Nephron progenitor cell (in vitro differentiated cells): ENCODE data around the gene FSTL4.

Experiments used
- DNase-seq: peaks from one replicate; pipeline ENCODE4 v3.0.0; 2021
- H3K27ac Mint-ChIP-seq: 2 replicates; pipeline ENCODE4 v1.8.0; 2021; ENCODE audit warnings: mild to moderate bottlenecking, moderate library complexity, mixed read lengths
- H3K27me3 Mint-ChIP-seq: 2 replicates; pipeline ENCODE4 v1.8.0; 2021; ENCODE audit warnings: mild to moderate bottlenecking, low read depth, mixed read lengths; ENCODE audit not compliant: poor library complexity
- H3K36me3 Mint-ChIP-seq: 2 replicates; pipeline ENCODE4 v1.8.0; 2021; ENCODE audit warnings: low read depth, mixed read lengths
- H3K4me1 Mint-ChIP-seq: 2 replicates; pipeline ENCODE4 v1.8.0; 2021; ENCODE audit warnings: mixed read lengths
- H3K4me3 Mint-ChIP-seq: 2 replicates; pipeline ENCODE4 v1.8.0; 2021; ENCODE audit warnings: mild to moderate bottlenecking, moderate library complexity, mixed read lengths
- H3K9me3 Mint-ChIP-seq: 2 replicates; pipeline ENCODE4 v1.8.0; 2021; ENCODE audit warnings: mild to moderate bottlenecking, moderate library complexity, mixed read lengths
- TF ChIP-seq, protein P1 (sequence below): fragments of 200-600 bp; sonication (generic); IDR thresholded peaks from 2 replicates; pipeline ENCODE4 v1.5.0; 2021; ENCODE audit warnings: antibody characterized with exemption

Gene FSTL4

DNA sequence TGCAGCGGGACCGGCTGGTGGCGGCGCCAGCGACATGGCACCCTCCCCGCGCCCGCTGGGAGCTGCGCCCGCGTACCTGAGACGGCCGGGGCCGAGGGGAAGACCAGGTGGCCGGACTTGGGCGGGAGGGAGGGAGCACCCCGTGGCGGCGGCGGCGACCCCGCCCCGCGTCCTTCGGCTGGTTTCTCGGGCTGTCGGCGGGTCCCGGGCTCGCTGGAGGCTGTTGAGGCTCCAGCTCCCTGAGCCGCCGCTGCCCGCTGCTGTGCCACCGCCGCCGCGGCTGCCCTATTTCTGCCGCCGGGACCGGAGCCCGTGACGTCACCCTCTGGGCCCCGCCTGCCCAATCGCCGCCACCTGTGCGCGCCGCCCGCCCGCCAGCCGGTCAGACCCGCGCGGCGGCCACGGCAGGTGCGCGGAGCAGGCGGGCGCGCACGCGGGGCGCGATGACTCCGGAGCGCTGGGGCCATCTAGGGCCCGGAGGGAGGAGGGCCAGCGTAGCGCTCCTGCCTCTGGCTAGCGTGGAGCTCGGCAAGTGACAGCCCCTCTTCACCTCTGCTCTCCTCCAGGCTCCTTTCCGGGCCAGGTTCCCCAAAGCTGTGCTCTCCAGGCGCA, at the start of gene FSTL4:
Gene FSTL4, minus strand, starts transcription at position 293 of the 612 bp plus-strand sequence.
- H3K4me1 Mint-ChIP-seq, result peaks cover 15% of the 10 kb centered on the region
- no peaks in the 10 kb centered on the region for H3K9me3 Mint-ChIP-seq
- TF ChIP-seq, protein P1, sequence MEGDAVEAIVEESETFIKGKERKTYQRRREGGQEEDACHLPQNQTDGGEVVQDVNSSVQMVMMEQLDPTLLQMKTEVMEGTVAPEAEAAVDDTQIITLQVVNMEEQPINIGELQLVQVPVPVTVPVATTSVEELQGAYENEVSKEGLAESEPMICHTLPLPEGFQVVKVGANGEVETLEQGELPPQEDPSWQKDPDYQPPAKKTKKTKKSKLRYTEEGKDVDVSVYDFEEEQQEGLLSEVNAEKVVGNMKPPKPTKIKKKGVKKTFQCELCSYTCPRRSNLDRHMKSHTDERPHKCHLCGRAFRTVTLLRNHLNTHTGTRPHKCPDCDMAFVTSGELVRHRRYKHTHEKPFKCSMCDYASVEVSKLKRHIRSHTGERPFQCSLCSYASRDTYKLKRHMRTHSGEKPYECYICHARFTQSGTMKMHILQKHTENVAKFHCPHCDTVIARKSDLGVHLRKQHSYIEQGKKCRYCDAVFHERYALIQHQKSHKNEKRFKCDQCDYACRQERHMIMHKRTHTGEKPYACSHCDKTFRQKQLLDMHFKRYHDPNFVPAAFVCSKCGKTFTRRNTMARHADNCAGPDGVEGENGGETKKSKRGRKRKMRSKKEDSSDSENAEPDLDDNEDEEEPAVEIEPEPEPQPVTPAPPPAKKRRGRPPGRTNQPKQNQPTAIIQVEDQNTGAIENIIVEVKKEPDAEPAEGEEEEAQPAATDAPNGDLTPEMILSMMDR, result no peak
- H3K36me3 Mint-ChIP-seq, result no peaks in the 10 kb centered on the region
- no peak within 1 kb of the TSS for H3K27ac Mint-ChIP-seq
- peak; percentile 69 for DNase-seq
- peak within 1 kb of the TSS; percentile 75 for H3K4me3 Mint-ChIP-seq
- H3K27me3 Mint-ChIP-seq, result peaks cover 90% of the 10 kb centered on the region

GRCh38 chr5:133661389-133661788, 49.0 kb upstream of the FSTL4 start:
- Mint-ChIP-seq H3K4me3 (no peak overlapping the region), H3K27me3 (peaks cover 18% of the 10 kb centered on the region), H3K4me1 (peaks cover 4% of the 10 kb centered on the region), H3K27ac (no peak overlapping the region), H3K9me3 (no peaks in the 10 kb centered on the region), H3K36me3 (no peaks in the 10 kb centered on the region)
- TF ChIP-seq, protein P1, result no peak
- DNase-seq, result no peak

DNA sequence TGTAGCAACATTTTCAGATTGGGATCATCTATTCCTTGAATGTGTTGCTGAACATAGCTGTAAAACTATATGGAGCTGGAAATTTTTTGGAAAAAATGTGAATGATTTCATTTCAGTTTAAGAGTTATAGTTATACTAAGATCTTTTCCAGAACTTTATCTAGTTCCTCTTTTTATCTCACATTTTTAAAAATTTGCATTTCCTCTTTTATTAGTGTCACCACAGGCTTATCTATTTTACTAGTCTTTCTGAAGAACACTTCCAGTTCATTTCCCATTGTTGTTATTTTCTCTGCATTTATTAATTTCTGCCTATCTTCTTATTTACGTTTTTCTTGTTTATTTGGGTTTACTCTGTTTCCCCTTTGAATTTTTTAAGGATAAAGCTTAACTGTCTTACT, 46.0 kb upstream of the FSTL4 start:
- Mint-ChIP-seq H3K27me3 (peaks cover 19% of the 10 kb centered on the region), H3K9me3 (no peaks in the 10 kb centered on the region), H3K27ac (no peak overlapping the region), H3K4me3 (no peak overlapping the region), H3K4me1 (peaks cover 11% of the 10 kb centered on the region), H3K36me3 (no peaks in the 10 kb centered on the region)
- DNase-seq, result no peak
- TF ChIP-seq, protein P1, result no peak

DNA sequence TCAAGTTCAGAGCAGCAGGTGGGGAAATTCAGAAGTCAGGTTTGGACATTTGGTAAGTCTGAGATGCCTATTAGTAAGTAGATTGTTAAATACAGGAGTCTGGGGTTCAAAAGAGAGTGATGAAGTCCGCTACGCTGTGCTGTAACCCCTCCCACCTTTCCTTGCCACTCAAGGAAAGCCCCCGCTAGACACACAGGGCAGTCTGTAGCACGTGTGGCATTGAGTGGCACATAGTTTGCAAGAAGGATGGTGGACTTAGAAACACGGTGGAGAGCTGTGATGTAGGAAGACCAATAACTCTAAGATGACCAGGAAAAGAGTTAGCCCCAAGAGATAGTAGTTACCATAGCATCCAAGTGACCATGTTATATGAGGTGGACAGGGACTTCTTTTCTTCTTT, 44.7 kb upstream of the FSTL4 start:
- H3K9me3 Mint-ChIP-seq, result no peaks in the 10 kb centered on the region
- no peak overlapping the region for H3K27ac Mint-ChIP-seq
- no peak overlapping the region for H3K4me3 Mint-ChIP-seq
- DNase-seq, result no peak
- peaks cover 9% of the 10 kb centered on the region for H3K27me3 Mint-ChIP-seq
- H3K36me3 Mint-ChIP-seq, result no peaks in the 10 kb centered on the region
- TF ChIP-seq, protein P1, result no peak
- peaks cover 13% of the 10 kb centered on the region for H3K4me1 Mint-ChIP-seq

GRCh38 chr5:133655966-133656365, 43.6 kb upstream of the FSTL4 start:
- no peaks in the 10 kb centered on the region for H3K36me3 Mint-ChIP-seq
- H3K9me3 Mint-ChIP-seq, result no peaks in the 10 kb centered on the region
- peaks cover 13% of the 10 kb centered on the region for H3K4me1 Mint-ChIP-seq
- H3K4me3 Mint-ChIP-seq, result no peak overlapping the region
- peaks cover 9% of the 10 kb centered on the region for H3K27me3 Mint-ChIP-seq
- TF ChIP-seq, protein P1, result no peak
- DNase-seq, result no peak
- no peak overlapping the region for H3K27ac Mint-ChIP-seq

GRCh38 chr5:133653760-133654049, 41.4 kb upstream of the FSTL4 start:
- H3K9me3 Mint-ChIP-seq, result no peaks in the 10 kb centered on the region
- peaks cover 5% of the 10 kb centered on the region for H3K27me3 Mint-ChIP-seq
- H3K27ac Mint-ChIP-seq, result no peak overlapping the region
- TF ChIP-seq, protein P1, result no peak
- no peak overlapping the region for H3K4me3 Mint-ChIP-seq
- H3K36me3 Mint-ChIP-seq, result no peaks in the 10 kb centered on the region
- H3K4me1 Mint-ChIP-seq, result peaks cover 13% of the 10 kb centered on the region
- DNase-seq, result peak; percentile 26
